Right atrium auricular region (tissue), 2 donors: ENCODE results near the gene GPSM1. TPM values are rescaled to one million over a fixed set of nuclear protein-coding genes. Genes with fewer than 3 reads are reported as not detected.

ENCODE experiments used
- DNase-seq: peaks from one replicate; pipeline ENCODE4 v3.0.0-alpha.2; 2019; ENCODE audit warnings: low spot score
- H3K27ac ChIP-seq, 2 donors: fragments of 200-600 bp; sonication (generic); 1 replicate in 1 of 2; 2 replicates in 1 of 2; pipeline ENCODE4 v1.5.1; 2016 to 2019
- H3K27me3 ChIP-seq, 2 donors: fragments of 200-600 bp; sonication (generic); one replicate each; pipeline versions ENCODE4 v1.5.1 to v1.6.0; 2017 to 2019
- H3K36me3 ChIP-seq: fragments of 200-600 bp; sonication (generic); one replicate; pipeline ENCODE4 v1.5.1; 2016
- H3K4me1 ChIP-seq, 2 donors: fragments of 200-600 bp; sonication (generic); one replicate each; pipeline versions ENCODE4 v1.5.1 to v1.6.0; 2017 to 2019
- H3K4me3 ChIP-seq, 2 donors: fragments of 200-600 bp; sonication (generic); 1 replicate in 1 of 2; 2 replicates in 1 of 2; pipeline ENCODE4 v1.5.1; 2017 to 2019; ENCODE audit warnings: mild to moderate bottlenecking in 1 of 2, moderate library complexity in 1 of 2
- H3K9me3 ChIP-seq, 2 donors: fragments of 200-600 bp; sonication (generic); one replicate each; pipeline ENCODE4 v1.5.1; 2019
- total RNA-seq, 2 donors: library from RNA; depleted of rRNA; stranded (reverse); fragments of >200 nt; gene quantifications; one replicate each; pipeline ENCODE4 v1.1.0, GENCODE V29; 2016
- TF ChIP-seq, protein P1 (sequence below), 2 donors: fragments of 200-600 bp; sonication (generic); IDR thresholded peaks; one replicate each; pipeline ENCODE4 v1.5.1; 2019; ENCODE audit warnings: antibody characterized with exemption in 2 of 2

GPSM1 gene
- total RNA-seq, 2 donors from 2014 or later = 39.4 to 44.5 TPM

DNA sequence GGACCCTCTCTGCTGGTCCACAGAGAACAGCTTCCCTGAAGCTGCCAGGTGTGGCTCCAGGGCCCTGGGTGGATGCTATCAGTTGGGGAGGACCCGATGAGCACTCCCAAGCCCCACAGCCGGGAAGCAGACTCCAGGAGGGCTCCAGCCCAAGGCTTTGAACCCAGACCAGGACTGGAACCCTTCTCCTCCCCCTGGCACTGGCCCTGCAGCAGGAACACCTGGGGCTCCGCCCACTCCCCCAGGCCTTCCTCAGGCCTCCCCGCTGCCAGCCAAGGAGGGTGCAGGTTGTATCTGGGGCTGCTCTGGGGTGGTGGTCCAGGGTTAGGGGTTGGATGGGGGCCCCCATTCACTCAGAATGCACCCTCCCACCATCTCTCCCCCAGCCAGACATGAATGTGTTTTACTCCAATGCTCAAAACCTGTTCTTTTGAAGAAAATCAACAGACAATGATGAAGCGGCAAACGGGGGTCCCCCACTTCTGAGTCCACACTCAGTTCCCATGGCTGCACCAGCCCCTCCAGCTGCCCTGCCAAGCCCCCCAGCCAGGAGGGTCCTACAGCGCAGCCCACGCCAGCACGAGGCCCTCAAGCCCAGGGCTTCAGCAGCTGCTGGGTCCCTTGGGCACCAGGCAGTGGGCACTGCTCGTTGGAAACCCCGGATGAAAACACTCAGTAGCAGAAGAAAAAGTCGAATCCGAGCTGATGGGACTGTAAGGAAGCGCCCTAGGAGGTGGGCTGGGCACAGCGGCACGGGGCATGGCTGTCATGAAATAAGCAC lies 46.6 kb upstream of the GPSM1 start:
- Histone ChIP-seq H3K4me3 (no peak overlapping the region), H3K27me3 (no peaks in the 10 kb centered on the region), H3K9me3 (no peaks in the 10 kb centered on the region), H3K27ac (no peak overlapping the region), H3K4me1 (peaks cover 0 to 14% of the 10 kb centered on the region in 2 donors), H3K36me3 (no peaks in the 10 kb centered on the region)
- TF ChIP-seq, protein P1, sequence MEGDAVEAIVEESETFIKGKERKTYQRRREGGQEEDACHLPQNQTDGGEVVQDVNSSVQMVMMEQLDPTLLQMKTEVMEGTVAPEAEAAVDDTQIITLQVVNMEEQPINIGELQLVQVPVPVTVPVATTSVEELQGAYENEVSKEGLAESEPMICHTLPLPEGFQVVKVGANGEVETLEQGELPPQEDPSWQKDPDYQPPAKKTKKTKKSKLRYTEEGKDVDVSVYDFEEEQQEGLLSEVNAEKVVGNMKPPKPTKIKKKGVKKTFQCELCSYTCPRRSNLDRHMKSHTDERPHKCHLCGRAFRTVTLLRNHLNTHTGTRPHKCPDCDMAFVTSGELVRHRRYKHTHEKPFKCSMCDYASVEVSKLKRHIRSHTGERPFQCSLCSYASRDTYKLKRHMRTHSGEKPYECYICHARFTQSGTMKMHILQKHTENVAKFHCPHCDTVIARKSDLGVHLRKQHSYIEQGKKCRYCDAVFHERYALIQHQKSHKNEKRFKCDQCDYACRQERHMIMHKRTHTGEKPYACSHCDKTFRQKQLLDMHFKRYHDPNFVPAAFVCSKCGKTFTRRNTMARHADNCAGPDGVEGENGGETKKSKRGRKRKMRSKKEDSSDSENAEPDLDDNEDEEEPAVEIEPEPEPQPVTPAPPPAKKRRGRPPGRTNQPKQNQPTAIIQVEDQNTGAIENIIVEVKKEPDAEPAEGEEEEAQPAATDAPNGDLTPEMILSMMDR (IDR thresholded peaks at IDR 0.05) = no peak
- no peak for DNase-seq

DNA sequence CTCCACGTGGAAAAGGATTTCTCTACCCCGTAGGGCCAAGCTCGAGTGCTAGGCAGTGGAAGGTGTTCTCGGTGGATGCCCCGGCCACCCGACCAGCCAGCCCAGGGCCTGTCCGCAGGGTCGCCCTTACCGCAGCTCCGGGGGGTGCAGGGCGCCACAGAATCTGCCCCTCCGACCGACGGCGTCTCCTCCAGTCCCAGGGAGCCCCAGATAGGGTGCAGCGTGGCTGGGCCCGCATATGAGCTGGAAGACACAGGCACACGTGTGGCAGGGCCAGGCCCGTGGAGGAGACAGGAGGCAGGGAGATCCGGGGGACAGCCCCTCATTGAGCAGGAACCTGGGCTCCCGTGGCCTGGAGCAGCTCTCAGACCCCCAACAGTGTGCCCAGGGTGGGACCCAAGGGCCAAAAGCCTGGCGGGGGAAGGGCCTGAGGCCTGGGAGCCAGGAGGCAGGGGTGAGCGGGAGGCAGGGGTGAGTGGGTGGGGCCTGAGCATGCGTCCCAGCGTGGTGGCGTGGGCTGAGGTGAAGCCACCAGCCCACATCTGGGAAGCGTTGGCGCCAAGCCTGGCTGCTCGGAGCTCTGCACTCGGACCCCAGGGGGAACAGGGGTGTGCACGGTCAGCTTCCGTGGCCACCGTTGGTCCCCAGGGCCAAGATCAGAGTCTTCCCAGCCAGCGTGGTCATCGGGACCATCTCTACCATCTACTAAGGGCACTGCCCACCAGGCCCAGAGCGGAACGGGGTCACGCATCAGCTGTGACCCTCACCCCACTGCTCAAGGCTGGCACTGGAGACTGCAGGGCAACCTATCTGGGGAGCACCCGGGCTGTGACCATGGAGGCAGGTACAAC lies 45.7 kb upstream of the GPSM1 start:
- Histone ChIP-seq H3K27me3 (no peaks in the 10 kb centered on the region), H3K9me3 (no peaks in the 10 kb centered on the region), H3K4me3 (no peak overlapping the region), H3K4me1 (peaks cover 0 to 14% of the 10 kb centered on the region in 2 donors), H3K27ac (no peak overlapping the region), H3K36me3 (no peaks in the 10 kb centered on the region)
- DNase-seq = no peak
- TF ChIP-seq, protein P1 (IDR thresholded peaks at IDR 0.05) = no peak

DNA sequence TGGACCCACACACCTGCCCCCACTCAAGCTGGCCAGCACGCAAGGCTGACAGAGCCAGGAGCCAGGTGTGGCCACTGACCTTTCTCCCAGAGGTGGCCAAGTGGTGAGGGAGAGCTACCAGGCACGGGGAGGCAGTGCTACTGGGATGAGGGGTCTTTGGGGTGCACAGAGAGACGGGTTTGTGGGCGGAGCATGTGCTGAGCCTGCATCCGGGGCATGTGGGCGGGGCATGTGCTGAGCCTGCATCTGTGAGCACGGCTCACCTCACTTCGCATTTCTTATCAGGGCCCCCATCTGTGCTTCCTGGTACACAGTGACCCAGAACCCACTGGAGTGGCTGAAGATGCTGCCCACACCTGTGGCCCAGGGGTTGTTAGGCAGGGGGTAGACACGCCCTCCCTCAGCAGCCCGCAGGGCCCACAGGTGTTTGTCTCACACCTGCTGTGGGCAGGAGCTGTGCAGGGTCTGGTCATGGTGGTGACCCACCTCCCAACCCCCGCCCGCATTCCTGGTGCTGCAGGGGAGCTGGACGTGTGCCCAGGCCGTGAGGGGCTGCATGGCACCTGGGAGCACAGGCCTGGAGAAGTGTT lies 45.0 kb upstream of the GPSM1 start:
- H3K27ac ChIP-seq = no peak overlapping the region
- H3K4me3 ChIP-seq = no peak overlapping the region
- H3K27me3 ChIP-seq = no peaks in the 10 kb centered on the region
- no peak for DNase-seq
- TF ChIP-seq, protein P1 (IDR thresholded peaks at IDR 0.05) = no peak
- peaks cover 0 to 14% of the 10 kb centered on the region in 2 donors for H3K4me1 ChIP-seq
- no peaks in the 10 kb centered on the region for H3K36me3 ChIP-seq
- no peaks in the 10 kb centered on the region for H3K9me3 ChIP-seq

DNA sequence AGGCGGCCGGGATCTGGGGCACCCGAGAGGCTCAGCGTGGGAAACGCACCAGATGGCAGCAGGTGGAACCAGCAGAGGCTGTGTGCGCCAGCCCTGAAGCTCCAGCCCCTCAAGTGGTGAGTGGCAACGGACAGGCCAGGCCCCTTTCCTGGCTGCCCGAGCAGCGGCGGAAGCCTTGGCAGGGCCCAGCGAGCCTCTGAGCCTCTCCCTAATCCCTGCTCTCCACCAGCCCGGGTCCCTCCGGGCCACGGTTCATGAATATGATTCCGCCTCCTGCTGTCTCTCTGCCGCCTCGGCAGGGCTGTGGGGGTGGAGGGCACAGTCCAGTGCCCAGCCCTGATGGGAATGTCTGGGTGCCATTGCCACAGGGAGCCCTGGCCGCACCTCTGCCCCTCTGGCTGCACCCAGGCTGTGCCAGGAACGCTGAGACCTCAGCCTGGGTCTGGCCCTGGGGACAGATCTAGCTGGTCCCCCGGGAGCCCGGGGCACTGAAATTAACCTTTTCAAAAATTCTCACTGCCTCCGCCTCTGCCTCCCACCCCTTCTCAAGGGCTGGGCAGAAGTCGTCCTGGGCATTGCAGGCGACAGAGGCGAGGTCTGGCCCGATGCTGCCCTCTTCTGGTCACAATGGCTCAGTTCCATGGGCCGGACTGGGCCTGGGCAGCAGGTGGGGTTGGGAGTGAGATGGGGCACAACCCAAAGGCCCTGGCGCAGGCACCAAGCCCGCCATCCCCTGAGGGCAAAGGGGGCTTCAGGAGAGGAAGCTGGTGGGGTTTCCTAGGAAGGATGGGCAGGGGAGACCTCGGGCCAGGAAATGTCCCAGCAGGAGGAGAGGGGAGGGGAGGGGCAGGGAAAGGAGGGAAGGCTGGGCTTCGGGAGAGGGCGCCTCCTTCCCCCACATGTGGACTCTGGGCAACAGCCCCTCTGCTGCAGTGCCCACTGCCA lies 43.8 kb upstream of the GPSM1 start:
- TF ChIP-seq, protein P1 (IDR thresholded peaks at IDR 0.05) = peak; percentile 65 to 91
- Histone ChIP-seq H3K36me3 (no peaks in the 10 kb centered on the region), H3K27ac (peak overlapping the region; percentile 67 to 73), H3K27me3 (no peaks in the 10 kb centered on the region), H3K9me3 (no peaks in the 10 kb centered on the region), H3K4me3 (peak overlapping the region; percentile 21 to 42), H3K4me1 (peaks cover 0 to 14% of the 10 kb centered on the region in 2 donors)
- DNase-seq = peak; percentile 77

DNA sequence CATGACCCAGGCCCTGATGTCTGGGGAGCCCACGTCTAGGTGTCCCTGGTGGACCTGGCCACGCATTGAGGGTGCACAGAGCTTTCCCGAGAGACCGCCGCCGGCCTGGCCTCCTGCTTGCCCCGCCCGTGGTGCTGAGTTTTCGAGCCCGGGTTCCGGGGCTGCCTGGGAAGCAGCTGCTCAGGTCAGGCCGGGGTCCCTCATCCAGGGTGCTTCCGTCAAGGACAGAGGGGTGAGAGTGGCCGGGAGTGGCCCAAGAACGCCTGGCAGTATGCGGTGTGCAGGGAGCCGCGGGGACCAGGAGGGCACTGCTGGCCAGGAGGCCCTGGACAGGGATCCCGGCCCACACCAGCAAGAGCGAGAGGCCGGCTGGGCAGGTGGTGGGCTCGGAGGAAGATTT lies 43.0 kb upstream of the GPSM1 start:
- Histone ChIP-seq H3K27me3 (no peaks in the 10 kb centered on the region), H3K27ac (no peak overlapping the region), H3K4me3 (no peak overlapping the region), H3K36me3 (no peaks in the 10 kb centered on the region), H3K4me1 (peaks cover 0 to 14% of the 10 kb centered on the region in 2 donors), H3K9me3 (no peaks in the 10 kb centered on the region)
- no peak for DNase-seq
- TF ChIP-seq, protein P1 (IDR thresholded peaks at IDR 0.05) = no peak
